Epithelial cell of proximal tubule (primary cell): ENCODE results near the gene NAGPA. TPM values are rescaled to one million over a fixed set of nuclear protein-coding genes. Genes with fewer than 3 reads are reported as not detected.
"Not testable (repeated sequence)": the region's sequence is repeated elsewhere in the genome, so short reads cannot be mapped to it uniquely, and the experiment has no call there.

Source experiments
- DNase-seq: peaks from one replicate; pipeline ENCODE4 v3.0.0-alpha.2; 2011; ENCODE audit warnings: low read depth
- H3K4me3 ChIP-seq: 2 replicates; pipeline ENCODE4 v1.5.1; 2011; ENCODE audit warnings: low read depth, mild to moderate bottlenecking, low read length
- CTCF ChIP-seq: conservative IDR thresholded peaks from 2 replicates; pipeline ENCODE4 v1.5.1; 2012; ENCODE audit warnings: low read depth, mild to moderate bottlenecking, low read length
- total RNA-seq: library from RNA; depleted of rRNA; stranded (reverse); fragments of >200 nt; gene quantifications from 2 replicates; pipeline ENCODE4 v1.2.3, GENCODE V29; 2015

NAGPA gene
- total RNA-seq, 1 donor from 2014 or later: 15.8 TPM

DNA sequence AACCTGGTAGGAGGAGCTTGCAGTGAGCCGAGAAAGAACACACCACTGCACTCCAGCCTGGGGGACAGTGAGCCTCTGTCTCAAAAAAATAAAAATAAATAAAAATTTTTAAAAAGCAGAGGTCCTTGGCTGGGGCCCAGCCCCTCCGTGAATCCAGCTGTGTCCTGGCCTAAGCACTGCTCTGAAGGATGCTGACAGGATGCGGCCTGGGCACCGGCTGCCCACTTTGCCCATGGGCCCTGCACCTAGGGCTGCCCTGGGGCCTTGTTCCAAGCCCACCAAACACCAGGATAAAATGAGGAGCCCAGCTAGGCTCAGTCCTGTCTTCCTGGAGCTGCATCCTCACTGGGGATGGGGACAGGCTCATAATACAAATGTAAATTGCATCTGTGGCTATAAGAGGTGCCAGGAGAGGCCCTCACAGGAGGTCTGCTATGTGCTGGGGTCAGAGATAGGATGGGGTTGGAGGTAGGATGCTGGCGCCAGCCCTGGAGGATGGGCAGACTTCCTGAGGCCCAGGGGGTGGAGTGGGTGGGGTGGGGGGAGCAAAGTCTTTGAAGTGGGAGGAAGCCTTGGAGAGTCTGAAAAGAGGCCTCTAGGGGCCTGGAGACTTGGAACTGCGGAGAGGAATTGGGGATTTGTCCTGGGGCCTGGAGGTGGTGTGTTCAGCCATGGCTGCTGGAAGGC, 25.8 kb upstream of the NAGPA start:
- TF ChIP-seq CTCF: no peak
- DNase-seq: no peak
- H3K4me3 ChIP-seq: no peak overlapping the region

- no peak for DNase-seq
- peak; percentile 22 for TF ChIP-seq CTCF
Observed at GRCh38 chr16:5058476-5058875, 24.7 kb upstream of the NAGPA start.

GRCh38 chr16:5056352-5056751, 22.6 kb upstream of the NAGPA start:
- no peak for DNase-seq
- H3K4me3 ChIP-seq: no peak overlapping the region
- peak; percentile 46 for TF ChIP-seq CTCF

More at GRCh38 chr16:5058476-5058875, 24.7 kb upstream of the NAGPA start:
- H3K4me3 ChIP-seq: no peak overlapping the region

GRCh38 chr16:5054876-5055865, 21.4 kb upstream of the NAGPA start:
- DNase-seq: no peak
- TF ChIP-seq CTCF: no peak
- no peak overlapping the region for H3K4me3 ChIP-seq

DNA sequence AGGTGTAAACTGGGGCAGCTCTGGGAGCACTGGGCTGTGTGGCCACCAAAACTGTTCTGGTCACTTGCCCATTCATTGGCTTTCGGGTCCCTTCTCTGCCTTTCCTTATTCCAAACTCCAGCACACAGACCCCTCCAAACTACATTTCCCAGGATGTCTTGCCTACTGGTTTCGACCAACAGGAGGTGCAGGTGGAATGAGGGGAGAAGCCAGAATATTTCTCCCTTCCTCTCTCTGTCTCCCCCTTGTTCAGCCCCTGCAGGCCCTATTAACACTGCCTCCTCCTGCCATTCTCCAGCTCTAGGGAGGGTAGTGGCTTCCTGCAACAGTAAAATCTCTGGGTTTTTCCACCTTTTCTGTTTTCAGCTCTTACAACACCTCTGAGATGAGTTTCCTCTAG, 13.2 kb upstream of the NAGPA start:
- no peak for DNase-seq
- TF ChIP-seq CTCF: no peak
- no peak overlapping the region for H3K4me3 ChIP-seq

GRCh38 chr16:5045499-5046115, 11.9 kb upstream of the NAGPA start:
- no peak for TF ChIP-seq CTCF
- no peak overlapping the region for H3K4me3 ChIP-seq
- DNase-seq: no peak

GRCh38 chr16:5044581-5044980, 10.8 kb upstream of the NAGPA start:
- DNase-seq, H3K4me3 ChIP-seq: not testable (repeated sequence)
